T follicular helper cell (primary cell): ENCODE data around the gene RAD21L1.
A peak's percentile ranks its signal among the peaks of the same experiment; 100 is the strongest.
"Not testable (repeated sequence)": the region's sequence is repeated elsewhere in the genome, so short reads cannot be mapped to it uniquely, and the experiment has no call there.

Source experiments
- DNase-seq: peaks from one replicate; pipeline ENCODE4 v3.0.0-alpha.2; 2020; ENCODE audit warnings: low read depth

RAD21L1 gene

GRCh38 chr20:1199964-1200363, 25.9 kb upstream of the RAD21L1 start:
- no peak for DNase-seq

GRCh38 chr20:1202762-1203504, 22.9 kb upstream of the RAD21L1 start, which contains the start of gene C20orf202:
C20orf202 (plus strand) TSS chr20:1203454; CDS start chr20:1203586, 132 bp downstream.
- DNase-seq = no peak

DNA sequence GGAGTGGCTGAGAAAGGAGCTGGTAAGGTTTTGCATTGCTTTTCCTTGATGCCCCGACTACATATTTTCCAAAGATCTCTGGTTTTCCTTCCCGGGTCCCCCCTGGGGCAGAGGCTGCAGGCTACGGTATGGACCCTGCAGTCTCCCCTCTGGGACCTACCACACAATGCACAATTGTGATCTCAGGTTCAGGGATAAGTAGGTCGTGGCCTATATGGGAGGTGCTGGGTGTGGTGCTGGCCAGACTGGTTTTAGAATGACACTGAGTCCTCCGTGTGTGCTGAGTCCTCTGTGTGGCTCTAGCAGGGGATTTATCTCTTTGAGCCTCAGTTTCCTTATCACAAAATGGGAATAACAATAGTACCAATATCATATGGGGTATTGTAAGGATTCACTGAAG, 22.2 kb upstream of the RAD21L1 start:
- DNase-seq = no peak

DNA sequence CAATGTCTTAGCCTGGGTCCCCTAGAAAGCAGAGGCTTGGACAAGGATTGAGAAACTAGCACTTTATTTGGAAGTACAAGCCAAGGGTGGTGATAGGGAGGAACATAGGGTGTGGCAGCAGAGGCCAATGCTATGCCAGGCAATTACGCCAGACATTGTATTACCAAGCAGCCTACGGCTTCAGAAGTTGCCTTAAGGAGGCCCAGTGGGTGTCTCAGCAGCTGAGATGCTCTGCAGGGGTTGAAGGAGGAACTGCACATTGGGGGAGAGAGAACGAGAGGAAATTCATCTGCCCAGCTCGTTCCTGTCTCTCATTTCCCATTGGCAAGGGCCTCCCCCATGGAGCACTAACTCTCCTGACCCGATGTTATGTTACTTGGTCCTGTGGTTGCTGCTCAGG, 21.7 kb upstream of the RAD21L1 start:
- DNase-seq = no peak

DNA sequence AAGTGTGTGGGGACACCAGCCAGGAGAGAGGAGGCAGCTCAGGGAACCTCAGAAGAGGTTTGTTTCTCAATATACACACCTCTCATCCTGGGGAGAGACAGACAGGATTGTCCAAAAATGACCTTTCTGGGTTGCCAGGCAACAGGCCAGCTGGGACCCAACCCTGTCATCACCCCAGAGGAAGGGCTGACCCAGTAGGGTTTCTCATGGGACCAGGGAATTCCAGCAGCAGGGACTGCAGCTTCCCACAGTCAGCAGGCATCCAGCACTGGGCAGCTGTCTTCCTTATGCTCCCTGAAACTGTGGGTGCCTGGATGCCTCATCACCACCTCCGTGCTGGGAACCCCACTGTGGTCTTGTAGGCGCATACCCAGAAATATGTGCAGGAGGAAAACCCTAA, 21.3 kb upstream of the RAD21L1 start:
- no peak for DNase-seq

- DNase-seq = no peak
Observed at GRCh38 chr20:1205802-1206201, 20.0 kb upstream of the RAD21L1 start.

DNA sequence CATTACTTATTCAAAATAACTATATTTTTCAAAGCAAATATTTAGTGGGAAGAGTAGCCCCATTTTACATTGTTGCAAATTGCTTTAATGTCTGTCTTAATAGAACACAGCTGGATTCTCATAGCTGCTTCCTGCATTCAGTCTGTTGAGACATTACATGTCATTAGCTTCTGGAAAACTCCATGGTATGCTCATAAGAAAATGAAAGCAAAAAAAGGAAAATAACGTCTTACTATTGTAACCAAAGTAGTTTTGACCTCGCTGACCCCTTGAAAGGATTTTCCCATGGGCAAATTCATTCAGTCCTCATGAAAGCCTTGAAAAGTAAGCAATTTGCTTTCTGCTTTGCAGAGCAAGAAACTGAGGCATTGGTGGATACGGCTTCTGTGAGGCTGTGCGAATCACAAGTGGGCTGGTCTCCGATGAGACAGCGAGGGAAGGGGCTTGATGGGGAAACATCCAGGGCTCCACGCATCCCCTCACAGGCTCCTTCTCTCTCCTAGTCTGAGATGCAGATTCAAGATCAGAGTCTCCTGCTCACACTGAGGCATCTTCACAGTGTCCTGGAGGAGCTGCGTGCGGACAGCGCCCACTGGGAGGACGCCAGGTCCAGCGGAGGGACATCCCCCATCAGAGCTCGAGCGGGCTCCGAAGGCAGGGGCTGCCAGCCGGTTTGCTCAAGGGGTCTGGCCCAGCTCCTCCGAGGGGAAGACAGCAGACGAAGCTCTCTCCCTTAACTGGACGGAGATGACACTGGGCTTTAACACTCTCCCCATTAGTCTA, 19.3 kb upstream of the RAD21L1 start:
- no peak for DNase-seq

- no peak for DNase-seq
Observed at GRCh38 chr20:1207293-1207878, 18.5 kb upstream of the RAD21L1 start.

DNA sequence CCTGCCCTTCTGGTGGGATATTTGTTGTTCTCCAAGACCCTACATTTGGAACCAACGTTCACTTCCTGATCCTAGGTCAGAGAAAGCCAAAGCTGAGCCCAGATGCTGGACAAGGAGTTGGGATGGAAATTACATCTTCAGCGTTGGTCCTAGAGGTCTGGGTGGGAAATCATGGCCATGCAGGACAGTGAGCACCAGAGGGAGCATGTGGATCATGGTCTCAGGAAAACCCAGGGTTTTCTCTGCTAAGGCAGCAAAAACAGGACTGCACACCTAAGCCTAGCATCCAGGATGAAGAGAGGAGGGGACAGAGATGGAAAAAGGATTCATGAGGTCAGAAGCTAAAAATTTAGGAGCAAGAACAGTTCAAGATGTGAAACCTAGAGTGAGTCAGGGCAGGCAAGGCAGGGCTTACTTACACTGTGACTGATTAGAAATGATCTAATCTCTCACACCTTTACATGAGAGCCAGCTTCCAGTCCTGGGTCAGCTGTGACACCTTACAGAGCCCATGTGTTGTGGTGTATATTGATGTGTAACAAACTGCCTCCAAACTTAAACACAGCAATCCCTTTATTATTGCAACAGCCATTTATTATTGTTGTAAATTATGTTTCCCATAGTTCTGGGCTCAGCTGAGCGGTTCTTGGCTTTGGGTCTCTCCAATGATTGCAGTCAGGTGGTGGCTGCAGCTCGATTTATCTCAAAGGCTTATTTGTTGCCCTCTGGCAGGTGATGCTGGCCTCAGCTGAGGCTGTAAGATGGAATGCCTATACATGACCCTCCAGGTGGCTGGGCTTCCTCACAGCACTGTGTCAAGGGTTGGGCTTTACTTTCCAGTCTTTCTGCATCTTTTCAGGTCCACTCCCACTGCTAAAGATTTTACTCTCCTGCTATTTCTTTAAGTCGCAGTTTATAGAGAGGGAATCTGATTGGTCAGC, 16.1 kb upstream of the RAD21L1 start:
- DNase-seq = no peak

DNA sequence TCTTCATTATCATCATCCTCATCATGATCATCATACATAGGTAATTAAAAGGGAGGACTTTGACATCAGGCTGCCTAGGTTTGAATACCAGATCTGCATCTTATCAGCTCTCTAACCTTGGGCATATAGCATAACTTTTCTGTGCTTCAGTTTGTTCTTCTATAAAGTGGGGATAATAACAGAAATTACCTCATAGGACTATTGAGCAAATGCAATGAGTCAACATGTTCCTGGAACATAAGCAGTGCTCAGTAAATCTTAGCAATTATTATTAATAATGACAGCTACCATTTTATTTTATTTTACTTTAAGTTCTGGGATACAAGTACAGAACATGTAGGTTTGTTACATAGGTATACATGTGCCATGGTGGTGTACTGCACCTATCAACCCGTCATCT, 15.3 kb upstream of the RAD21L1 start:
- DNase-seq = no peak

DNA sequence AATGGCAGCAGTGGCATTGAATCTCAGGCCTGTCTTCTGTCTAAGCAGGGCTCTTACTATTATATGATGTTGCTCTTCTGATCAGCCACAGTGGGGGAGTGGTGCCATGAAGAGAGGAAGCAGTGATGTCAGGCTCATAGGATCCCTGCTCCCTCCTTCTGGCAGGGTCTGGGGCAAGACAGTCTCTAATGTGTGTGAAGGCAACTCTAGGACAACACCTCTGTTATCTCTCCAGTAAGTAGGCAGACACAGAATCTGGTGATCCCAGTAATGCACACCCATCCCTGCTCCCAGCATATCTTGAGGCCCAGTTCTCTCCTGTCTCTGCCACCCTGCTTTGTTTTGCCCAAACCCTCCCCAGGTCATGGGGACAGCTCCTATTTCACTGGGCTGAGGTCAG, 13.8 kb upstream of the RAD21L1 start:
- no peak for DNase-seq

DNA sequence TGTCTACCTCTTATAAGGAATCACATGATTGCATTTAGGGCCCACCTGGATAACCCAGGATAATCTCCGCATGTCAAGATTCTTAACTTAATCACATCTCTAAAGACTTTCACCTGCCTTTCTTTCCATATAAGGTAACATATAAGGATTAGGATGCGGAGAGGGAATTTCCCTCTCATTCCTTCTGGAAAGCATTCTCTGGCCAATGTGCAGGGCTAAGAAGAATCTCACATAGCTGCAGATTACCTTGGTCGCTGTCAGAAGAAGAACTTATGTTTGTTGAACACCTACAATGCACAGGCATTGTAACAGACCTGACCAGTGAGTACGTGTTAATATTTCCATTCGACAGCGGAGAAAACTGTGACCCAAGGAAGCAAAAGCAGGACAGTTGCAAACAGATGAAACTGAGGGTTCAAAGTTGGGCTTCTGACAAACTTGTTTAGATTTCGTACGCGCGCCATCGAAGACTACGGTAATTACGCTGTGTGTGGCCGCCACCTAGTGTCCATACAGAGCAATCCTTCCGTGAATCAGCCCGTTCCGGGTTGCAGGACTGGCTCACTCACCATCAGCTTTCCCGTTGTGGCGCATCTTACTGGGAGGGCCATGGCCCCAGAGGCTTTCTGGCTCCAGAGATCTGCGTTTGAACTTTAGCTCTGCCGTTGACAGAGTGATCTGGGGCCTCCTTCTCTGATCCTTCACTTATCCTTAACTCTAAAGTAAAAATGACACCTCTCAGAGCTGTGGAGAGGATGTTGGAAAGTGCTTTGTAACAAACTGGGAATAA, 13.0 kb upstream of the RAD21L1 start:
- peak; percentile 49 for DNase-seq

GRCh38 chr20:1214838-1215261, 11.0 kb upstream of the RAD21L1 start:
- no peak for DNase-seq

- no peak for DNase-seq
Observed at GRCh38 chr20:1215386-1216170, 10.3 kb upstream of the RAD21L1 start.

- DNase-seq = not testable (repeated sequence)
Observed at GRCh38 chr20:1216527-1217427, 9.1 kb upstream of the RAD21L1 start.

GRCh38 chr20:1222750-1223149, 3.1 kb upstream of the RAD21L1 start:
- not testable (repeated sequence) for DNase-seq

- no peak for DNase-seq
Observed at GRCh38 chr20:1224205-1224890, 1.5 kb upstream of the RAD21L1 start.

- no peak for DNase-seq
Observed at GRCh38 chr20:1225263-1225782, 521 bp upstream of the RAD21L1 start.
